Measurements from ENCODE around the gene UPK1A. TPM values are rescaled to one million over a fixed set of nuclear protein-coding genes. Genes with fewer than 3 reads are reported as not detected.

Gene UPK1A
- total and polyA plus RNA-seq, 10 of the 15 experiments (the other 5 are each of a cell fraction or from before 2014, with no cell fraction given): 0.15 to 1.9 (median 0.26) TPM; not detected in 7

DNA sequence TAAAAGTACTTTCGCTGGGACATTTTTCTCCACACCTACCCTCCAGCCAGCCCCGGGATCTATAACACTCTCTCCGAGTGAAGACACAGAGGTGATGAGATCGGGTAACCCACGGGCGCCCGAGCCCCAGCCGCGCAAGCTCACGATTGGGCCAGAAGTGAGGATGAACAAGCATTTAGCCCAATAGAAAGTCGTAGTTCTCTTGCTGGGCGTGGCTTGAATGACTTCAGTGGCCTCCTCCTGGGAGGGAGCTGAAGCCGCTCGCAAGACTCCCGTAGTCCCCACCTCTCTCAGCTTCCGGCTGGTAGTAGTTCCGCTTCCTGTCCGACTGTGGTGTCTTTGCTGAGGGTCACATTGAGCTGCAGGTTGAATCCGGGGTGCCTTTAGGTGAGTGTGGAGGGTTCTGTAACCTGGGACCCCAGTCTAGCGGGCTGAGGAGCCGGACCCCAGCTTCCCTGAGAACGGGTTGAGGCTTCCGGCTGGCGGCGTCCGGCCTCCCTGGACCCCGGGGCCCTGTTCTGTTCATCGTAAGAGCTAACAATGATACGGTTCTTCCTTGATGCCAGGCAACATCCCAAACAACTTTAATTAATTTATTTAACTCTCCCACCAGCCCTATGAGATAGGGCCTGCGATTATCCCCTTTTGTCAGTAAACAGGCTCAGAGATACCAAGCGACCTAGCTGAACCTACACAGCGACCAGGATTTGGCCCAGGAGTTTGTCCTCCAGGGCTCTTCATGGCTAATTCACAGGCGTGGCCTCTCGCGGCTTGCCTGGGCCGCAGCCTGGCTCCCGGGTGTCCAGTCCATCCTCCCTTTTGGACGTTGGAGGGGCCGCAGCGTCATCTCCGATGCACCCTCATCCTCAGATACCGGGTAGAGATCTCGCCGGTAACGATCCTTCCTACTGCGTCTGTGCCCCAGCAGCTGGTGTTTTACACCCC is 18.0 kb upstream of the UPK1A start, which contains the start of gene COX6B1 (continued):
- TF ChIP-seq, protein P1, sequence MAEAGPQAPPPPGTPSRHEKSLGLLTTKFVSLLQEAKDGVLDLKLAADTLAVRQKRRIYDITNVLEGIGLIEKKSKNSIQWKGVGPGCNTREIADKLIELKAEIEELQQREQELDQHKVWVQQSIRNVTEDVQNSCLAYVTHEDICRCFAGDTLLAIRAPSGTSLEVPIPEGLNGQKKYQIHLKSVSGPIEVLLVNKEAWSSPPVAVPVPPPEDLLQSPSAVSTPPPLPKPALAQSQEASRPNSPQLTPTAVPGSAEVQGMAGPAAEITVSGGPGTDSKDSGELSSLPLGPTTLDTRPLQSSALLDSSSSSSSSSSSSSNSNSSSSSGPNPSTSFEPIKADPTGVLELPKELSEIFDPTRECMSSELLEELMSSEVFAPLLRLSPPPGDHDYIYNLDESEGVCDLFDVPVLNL (IDR thresholded peaks at IDR 0.05; ENCODE audit: low read depth, low read length): 0 out of 2 replicates have a peak, but pooled peaks have one; percentile 34
- TF ChIP-seq RBBP5 (conservative IDR thresholded peaks at IDR 0.05) (no peak), BMI1 (IDR thresholded peaks at IDR 0.05; ENCODE audit: borderline replicate concordance) (no peak), TARDBP (IDR thresholded peaks at IDR 0.05; ENCODE audit: borderline replicate concordance) (no peak), NFIC (IDR thresholded peaks at IDR 0.05; ENCODE audit: low read depth, low read length) (no peak), IKZF1 (conservative IDR thresholded peaks at IDR 0.05) (no peak; the same call in 1 of the 2 replicates), YBX1 (IDR thresholded peaks at IDR 0.05) (no peak), ZNF217 (IDR thresholded peaks at IDR 0.05) (no peak), HDAC2 (IDR thresholded peaks at IDR 0.05) (no peak), SREBF2 (IDR thresholded peaks at IDR 0.05; ENCODE audit: low read length) (no peak), RFX5 (IDR thresholded peaks at IDR 0.05; ENCODE audit: low read depth, low read length) (no peak), PML (IDR thresholded peaks at IDR 0.05; ENCODE audit: low read length) (peak; percentile 83), FOS (IDR thresholded peaks at IDR 0.05; ENCODE audit: borderline replicate concordance, extremely low read depth, insufficient read length) (peak; percentile 71), ETV6 (conservative IDR thresholded peaks at IDR 0.05 in 1 of 2, IDR thresholded peaks at IDR 0.05 in 1 of 2; ENCODE audit: borderline replicate concordance in 1 of 2, low read depth in 1 of 2) (peak in 1 of 2 experiments; percentile 45; a peak in 2 of 4 replicates), NRF1 (conservative IDR thresholded peaks at IDR 0.05; ENCODE audit: low read depth, low read length) (0 out of 2 replicates have a peak, but pooled peaks have one; percentile 20), POLR2AphosphoS5 (IDR thresholded peaks at IDR 0.05; ENCODE audit: low read length) (peak; percentile 94), EED (IDR thresholded peaks at IDR 0.05; ENCODE audit: low read depth) (no peak), EZH2 (IDR thresholded peaks at IDR 0.05; ENCODE audit: borderline replicate concordance, control insufficient read depth, low read depth, low read length) (no peak), TCF7 (IDR thresholded peaks at IDR 0.05; ENCODE audit: borderline replicate concordance) (no peak), HDAC6 (IDR thresholded peaks at IDR 0.05; ENCODE audit: unreplicated experiment) (no peak), CBX5 (IDR thresholded peaks at IDR 0.05; ENCODE audit: low read depth) (no peak), POLR2A (IDR thresholded peaks at IDR 0.05; ENCODE audit: low read depth, low read length) (peak; percentile 91), FOXK2 (IDR thresholded peaks at IDR 0.05) (no peak), EP300 (IDR thresholded peaks at IDR 0.05; ENCODE audit: borderline replicate concordance in 1 of 2, control insufficient read depth in 1 of 2, low read depth in 2 of 2, low read length in 2 of 2) (no peak), ATF7 (IDR thresholded peaks at IDR 0.05; ENCODE audit: low read depth) (peak; percentile 77)
- TF ChIP-seq, protein P2, sequence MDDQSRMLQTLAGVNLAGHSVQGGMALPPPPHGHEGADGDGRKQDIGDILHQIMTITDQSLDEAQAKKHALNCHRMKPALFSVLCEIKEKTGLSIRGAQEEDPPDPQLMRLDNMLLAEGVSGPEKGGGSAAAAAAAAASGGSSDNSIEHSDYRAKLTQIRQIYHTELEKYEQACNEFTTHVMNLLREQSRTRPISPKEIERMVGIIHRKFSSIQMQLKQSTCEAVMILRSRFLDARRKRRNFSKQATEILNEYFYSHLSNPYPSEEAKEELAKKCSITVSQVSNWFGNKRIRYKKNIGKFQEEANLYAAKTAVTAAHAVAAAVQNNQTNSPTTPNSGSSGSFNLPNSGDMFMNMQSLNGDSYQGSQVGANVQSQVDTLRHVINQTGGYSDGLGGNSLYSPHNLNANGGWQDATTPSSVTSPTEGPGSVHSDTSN (IDR thresholded peaks at IDR 0.05; ENCODE audit: insufficient replicate concordance, low read depth, low read length): peak; percentile 95
- TF ChIP-seq, protein P3, sequence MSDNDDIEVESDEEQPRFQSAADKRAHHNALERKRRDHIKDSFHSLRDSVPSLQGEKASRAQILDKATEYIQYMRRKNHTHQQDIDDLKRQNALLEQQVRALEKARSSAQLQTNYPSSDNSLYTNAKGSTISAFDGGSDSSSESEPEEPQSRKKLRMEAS (IDR thresholded peaks at IDR 0.05; ENCODE audit: low read depth, low read length): 0 out of 2 replicates have a peak, but pooled peaks have one; percentile 30
- TF ChIP-seq, protein P4, sequence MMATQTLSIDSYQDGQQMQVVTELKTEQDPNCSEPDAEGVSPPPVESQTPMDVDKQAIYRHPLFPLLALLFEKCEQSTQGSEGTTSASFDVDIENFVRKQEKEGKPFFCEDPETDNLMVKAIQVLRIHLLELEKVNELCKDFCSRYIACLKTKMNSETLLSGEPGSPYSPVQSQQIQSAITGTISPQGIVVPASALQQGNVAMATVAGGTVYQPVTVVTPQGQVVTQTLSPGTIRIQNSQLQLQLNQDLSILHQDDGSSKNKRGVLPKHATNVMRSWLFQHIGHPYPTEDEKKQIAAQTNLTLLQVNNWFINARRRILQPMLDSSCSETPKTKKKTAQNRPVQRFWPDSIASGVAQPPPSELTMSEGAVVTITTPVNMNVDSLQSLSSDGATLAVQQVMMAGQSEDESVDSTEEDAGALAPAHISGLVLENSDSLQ (IDR thresholded peaks at IDR 0.05): peak; percentile 98
